PC-9 (cell line): ENCODE measurements around the gene VAT1L. TPM values are rescaled to one million over a fixed set of nuclear protein-coding genes. Genes with fewer than 3 reads are reported as not detected.

Experiments
- BruUV-seq: library from RNA; stranded (reverse); fragments of 400-500 nt; replicated peaks from 2 replicates; lab custom pipeline; 2021; lab: Mats Ljungman, UMichigan
- CTCF ChIA-PET: fragments of 300-600 bp; sonication (Branson Sonifier 250); formaldehyde crosslinking; loops from one replicate; lab custom pipeline; 2022; ENCODE audit warnings: antibody characterized with exemption; lab: Charles Lee
- POLR2A ChIA-PET: fragments of 300-600 bp; sonication (Branson Sonifier 250); formaldehyde crosslinking; loops from one replicate; lab custom pipeline; 2022; ENCODE audit warnings: antibody characterized with exemption; ENCODE audit not compliant: unreplicated experiment; lab: Charles Lee
- DNase-seq, 2 experiments: peaks; one replicate each; pipeline versions ENCODE4 v3.0.0 to v3.0.0-alpha.2; 2015 to 2022; ENCODE audit warnings: mixed read lengths in 1 of 2
- H2AFZ ChIP-seq: fragments of 200-600 bp; sonication (generic); 2 replicates; pipeline ENCODE4 v1.8.1; 2017; ENCODE audit warnings: antibody characterized with exemption
- H3F3A ChIP-seq: fragments of 200-600 bp; sonication (generic); 2 replicates; pipeline ENCODE4 v1.8.1; 2017; ENCODE audit warnings: antibody characterized with exemption, mild to moderate bottlenecking, low read depth; ENCODE audit not compliant: insufficient read depth
- H3K27ac ChIP-seq: fragments of 200-600 bp; sonication (generic); 2 replicates; pipeline ENCODE4 v1.6.1; 2016; ENCODE audit warnings: mixed run types
- H3K27me3 ChIP-seq: fragments of 200-600 bp; sonication (generic); 2 replicates; pipeline ENCODE4 v1.6.1; 2016; ENCODE audit warnings: low read depth, mixed run types; ENCODE audit not compliant: insufficient read depth
- H3K36me3 ChIP-seq: fragments of 200-600 bp; sonication (generic); 2 replicates; pipeline ENCODE4 v1.6.1; 2016; ENCODE audit warnings: low read depth, mixed run types
- H3K4me1 ChIP-seq: fragments of 200-600 bp; sonication (generic); replicated peaks from 2 replicates; pipeline ENCODE4 v1.6.1; 2016; ENCODE audit warnings: mixed run types; ENCODE audit not compliant: insufficient read depth
- H3K4me2 ChIP-seq: fragments of 200-600 bp; sonication (generic); 2 replicates; pipeline ENCODE4 v1.6.1; 2017; ENCODE audit warnings: mixed run types
- H3K4me3 ChIP-seq: fragments of 200-600 bp; sonication (generic); 2 replicates; pipeline ENCODE4 v1.6.1; 2016; ENCODE audit warnings: mixed run types
- H3K79me2 ChIP-seq: fragments of 200-600 bp; sonication (generic); 2 replicates; pipeline ENCODE4 v1.6.1; 2017; ENCODE audit warnings: low read depth, mixed run types
- H3K9me2 ChIP-seq: fragments of 200-600 bp; sonication (generic); 2 replicates; pipeline ENCODE4 v1.8.1; 2017; ENCODE audit warnings: mild to moderate bottlenecking; ENCODE audit not compliant: insufficient read depth
- H3K9me3 ChIP-seq: fragments of 200-600 bp; sonication (generic); 2 replicates; pipeline ENCODE4 v1.8.1; 2016; ENCODE audit warnings: low read depth; ENCODE audit not compliant: insufficient read depth
- H4K20me1 ChIP-seq: fragments of 200-600 bp; sonication (generic); 2 replicates; pipeline ENCODE4 v1.8.1; 2017; ENCODE audit not compliant: insufficient read depth
- CTCF ChIP-seq: fragments of 200-600 bp; sonication (generic); conservative IDR thresholded peaks from 2 replicates; pipeline ENCODE4 v1.6.1; 2017; ENCODE audit warnings: mixed run types, antibody characterized with exemption, mild to moderate bottlenecking, moderate library complexity
- EZH2 ChIP-seq: fragments of 200-600 bp; sonication (generic); IDR thresholded peaks from 2 replicates; pipeline ENCODE4 v1.8.0; 2017; ENCODE audit warnings: antibody characterized with exemption, low read depth
- intact Hi-C: fragments of 100-400 bp; cut with micrococcal nuclease; formaldehyde crosslinking; loops from one replicate; pipeline ENCODE4 v1.10.0; 2022; ENCODE audit not compliant: unreplicated experiment
- total RNA-seq: library from RNA; stranded (reverse); gene quantifications from 2 replicates; pipeline ENCODE4 v1.2.3, GENCODE V29; 2021

Gene VAT1L
- total RNA-seq, 1 experiment from 2014 or later = not detected

GRCh38 chr16:77782694-77783093 is 5.7 kb upstream of the VAT1L start:
- Histone ChIP-seq H3K27me3 (peaks cover 24% of the 10 kb centered on the region; the same call in 1 of the 2 replicates), H3K4me1 (no peaks in the 10 kb centered on the region), H3K4me2 (no peak overlapping the region), H3F3A (no peaks in the 10 kb centered on the region), H3K79me2 (no peaks in the 10 kb centered on the region), H3K27ac (no peak overlapping the region), H2AFZ (no peak overlapping the region), H4K20me1 (no peaks in the 10 kb centered on the region; the same call in 1 of the 2 replicates), H3K4me3 (no peak overlapping the region), H3K9me2 (no peaks in the 10 kb centered on the region), H3K36me3 (no peaks in the 10 kb centered on the region), H3K9me3 (0 out of 2 replicates have a peak, but pooled peaks cover 4% of the 10 kb centered on the region)
- TF ChIP-seq CTCF (no peak), EZH2 (no peak)
- DNase-seq = no peak
- BruUV-seq = no TSS peak
- ChIA-PET CTCF (no interaction called here), POLR2A (no interaction called here)
- intact Hi-C loops = no loop called here

GRCh38 chr16:77784441-77785372 is 3.7 kb upstream of the VAT1L start:
- no peaks in the 10 kb centered on the region for H3K36me3 ChIP-seq
- POLR2A ChIA-PET = no interaction called here
- no peak for DNase-seq

GRCh38 chr16:77785373-77785764 is 3.0 kb upstream of the VAT1L start:
- POLR2A ChIA-PET = no interaction called here
- Histone ChIP-seq H3K9me2 (no peaks in the 10 kb centered on the region), H3K36me3 (no peaks in the 10 kb centered on the region), H4K20me1 (no peaks in the 10 kb centered on the region; the same call in 1 of the 2 replicates), H2AFZ (no peak overlapping the region), H3K9me3 (no peaks in the 10 kb centered on the region), H3K4me2 (no peak overlapping the region), H3K4me1 (no peaks in the 10 kb centered on the region), H3K4me3 (no peak overlapping the region), H3K27ac (no peak overlapping the region), H3K79me2 (no peaks in the 10 kb centered on the region), H3F3A (no peaks in the 10 kb centered on the region), H3K27me3 (peaks cover 33% of the 10 kb centered on the region)
- intact Hi-C loops = no loop called here
- no peak for TF ChIP-seq CTCF
- TF ChIP-seq EZH2 = no peak
- DNase-seq = no peak
- BruUV-seq = no TSS peak
- CTCF ChIA-PET = no interaction called here

More at GRCh38 chr16:77784441-77785372, 3.7 kb upstream of the VAT1L start:
- H2AFZ ChIP-seq = no peak overlapping the region
- BruUV-seq = no TSS peak
- H3K9me3 ChIP-seq = no peaks in the 10 kb centered on the region
- no peaks in the 10 kb centered on the region for H3F3A ChIP-seq
- H3K4me3 ChIP-seq = no peak overlapping the region
- TF ChIP-seq CTCF (no peak), EZH2 (no peak)
- no peaks in the 10 kb centered on the region for H3K4me1 ChIP-seq
- H3K27ac ChIP-seq = no peak overlapping the region
- H3K79me2 ChIP-seq = no peaks in the 10 kb centered on the region
- CTCF ChIA-PET = no interaction called here
- peaks cover 32% of the 10 kb centered on the region for H3K27me3 ChIP-seq
- H3K9me2 ChIP-seq = no peaks in the 10 kb centered on the region
- intact Hi-C loops = no loop called here
- no peaks in the 10 kb centered on the region; the same call in 1 of the 2 replicates for H4K20me1 ChIP-seq
- H3K4me2 ChIP-seq = no peak overlapping the region
